ENCODE measurements around the gene DNAI2. TPM values are rescaled to one million over a fixed set of nuclear protein-coding genes. Genes with fewer than 3 reads are reported as not detected.
"Not testable (repeated sequence)": the region's sequence is repeated elsewhere in the genome, so short reads cannot be mapped to it uniquely, and the experiment has no call there.

Gene DNAI2
- total and polyA plus RNA-seq, 4 donors = 4.1 to 14.2 (median 6.7) TPM

GRCh38 chr17:74259667-74260524 lies 14.1 kb upstream of the DNAI2 start:
- H3K4me1 ChIP-seq (ENCODE audit: control insufficient read depth in 5 of 5, insufficient read depth in 5 of 5, low read length in 5 of 5) = no peaks in the 10 kb centered on the region
- H3K4me3 ChIP-seq = no peak overlapping the region
- no peak for ATAC-seq (ENCODE audit: insufficient read depth, low FRiP score)
- H3K36me3 ChIP-seq (ENCODE audit: control insufficient read depth in 4 of 4, insufficient read depth in 4 of 4, low read length in 4 of 4) = peaks cover 0 to 2% (median 0%) of the 10 kb centered on the region in 4 donors
- 80 to 85% methylated on average over 21 of the region's 21 CpGs for WGBS, 2 donors
- H3K27me3 ChIP-seq (ENCODE audit: control insufficient read depth in 3 of 3, insufficient read depth in 3 of 3, low read length in 2 of 3) = no peaks in the 10 kb centered on the region
- H3K27ac ChIP-seq (ENCODE audit: low read depth in 1 of 2, low read length in 1 of 2) = no peak overlapping the region
- no peak for DNase-seq
- no peak overlapping the region for H3K9ac ChIP-seq (ENCODE audit: insufficient read depth in 1 of 2, low read length in 2 of 2)
- TF ChIP-seq, protein P1, sequence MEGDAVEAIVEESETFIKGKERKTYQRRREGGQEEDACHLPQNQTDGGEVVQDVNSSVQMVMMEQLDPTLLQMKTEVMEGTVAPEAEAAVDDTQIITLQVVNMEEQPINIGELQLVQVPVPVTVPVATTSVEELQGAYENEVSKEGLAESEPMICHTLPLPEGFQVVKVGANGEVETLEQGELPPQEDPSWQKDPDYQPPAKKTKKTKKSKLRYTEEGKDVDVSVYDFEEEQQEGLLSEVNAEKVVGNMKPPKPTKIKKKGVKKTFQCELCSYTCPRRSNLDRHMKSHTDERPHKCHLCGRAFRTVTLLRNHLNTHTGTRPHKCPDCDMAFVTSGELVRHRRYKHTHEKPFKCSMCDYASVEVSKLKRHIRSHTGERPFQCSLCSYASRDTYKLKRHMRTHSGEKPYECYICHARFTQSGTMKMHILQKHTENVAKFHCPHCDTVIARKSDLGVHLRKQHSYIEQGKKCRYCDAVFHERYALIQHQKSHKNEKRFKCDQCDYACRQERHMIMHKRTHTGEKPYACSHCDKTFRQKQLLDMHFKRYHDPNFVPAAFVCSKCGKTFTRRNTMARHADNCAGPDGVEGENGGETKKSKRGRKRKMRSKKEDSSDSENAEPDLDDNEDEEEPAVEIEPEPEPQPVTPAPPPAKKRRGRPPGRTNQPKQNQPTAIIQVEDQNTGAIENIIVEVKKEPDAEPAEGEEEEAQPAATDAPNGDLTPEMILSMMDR (IDR thresholded peaks at IDR 0.05; ENCODE audit: control extremely low read depth, extremely low read depth) = no peak
- H3K9me3 ChIP-seq (ENCODE audit: control insufficient read depth in 4 of 4, insufficient read depth in 3 of 4, low read length in 3 of 4) = peaks cover 0 to 1% (median 0%) of the 10 kb centered on the region in 4 donors

DNA sequence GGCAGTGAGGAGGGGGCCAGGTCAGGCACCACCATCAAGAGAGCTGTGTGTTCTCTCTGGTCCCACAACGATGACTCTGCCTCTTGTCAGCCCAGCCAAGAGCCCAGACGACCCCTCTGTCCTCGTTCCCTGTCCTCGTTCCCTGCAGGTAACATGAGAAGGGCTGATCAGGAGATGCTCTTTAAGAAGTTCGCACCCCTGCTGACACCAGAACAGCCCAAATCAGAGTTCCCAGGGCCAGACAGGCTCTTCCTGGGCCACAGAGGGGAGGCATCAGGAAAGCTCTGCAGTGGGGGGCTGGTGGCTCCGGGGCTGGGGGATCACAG lies 13.5 kb upstream of the DNAI2 start:
- ATAC-seq (ENCODE audit: insufficient read depth, low FRiP score) = no peak

DNA sequence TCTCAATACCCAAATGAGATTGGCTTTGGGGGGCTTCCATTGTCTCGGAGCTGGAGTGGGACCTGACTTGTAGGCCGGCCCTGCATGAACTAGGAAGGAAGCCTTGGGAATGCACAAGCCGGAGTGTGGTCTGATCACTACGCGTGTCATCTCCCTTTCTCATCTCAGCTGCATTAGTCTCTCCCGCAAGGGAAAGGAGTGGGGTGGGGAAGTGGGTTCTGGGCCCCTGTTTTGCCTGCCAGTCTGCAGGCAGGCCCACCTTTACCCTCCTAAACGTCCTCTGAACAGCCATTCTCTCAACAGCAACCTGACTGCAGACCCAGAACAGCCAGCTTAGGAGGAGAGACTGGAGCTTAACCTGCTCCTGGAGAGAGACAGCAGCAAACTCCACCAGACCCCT lies 11.4 kb upstream of the DNAI2 start:
- TF ChIP-seq, protein P1 (IDR thresholded peaks at IDR 0.05; ENCODE audit: control extremely low read depth, extremely low read depth) = no peak
- Histone ChIP-seq H3K36me3 (ENCODE audit: control insufficient read depth in 4 of 4, insufficient read depth in 4 of 4, low read length in 4 of 4) (peaks cover 0 to 2% (median 0%) of the 10 kb centered on the region in 4 donors), H3K27ac (ENCODE audit: low read depth in 1 of 2, low read length in 1 of 2) (no peak overlapping the region), H3K4me1 (ENCODE audit: control insufficient read depth in 5 of 5, insufficient read depth in 5 of 5, low read length in 5 of 5) (no peaks in the 10 kb centered on the region), H3K4me3 (no peak overlapping the region), H3K9me3 (ENCODE audit: control insufficient read depth in 4 of 4, insufficient read depth in 3 of 4, low read length in 3 of 4) (peaks cover 0 to 1% (median 0%) of the 10 kb centered on the region in 4 donors), H3K9ac (ENCODE audit: insufficient read depth in 1 of 2, low read length in 2 of 2) (no peak overlapping the region), H3K27me3 (ENCODE audit: control insufficient read depth in 3 of 3, insufficient read depth in 3 of 3, low read length in 2 of 3) (no peaks in the 10 kb centered on the region)
- ATAC-seq (ENCODE audit: insufficient read depth, low FRiP score) = no peak
- WGBS, 2 donors = 89 to 92% methylated on average over 7 of the region's 7 CpGs
- no peak for DNase-seq

More for the DNA sequence above, 13.5 kb upstream of the DNAI2 start:
- WGBS, 2 donors = 72 to 78% methylated on average over 6 of the region's 6 CpGs
- TF ChIP-seq, protein P1 (IDR thresholded peaks at IDR 0.05; ENCODE audit: control extremely low read depth, extremely low read depth) = no peak
- no peak overlapping the region for H3K9ac ChIP-seq (ENCODE audit: insufficient read depth in 1 of 2, low read length in 2 of 2)
- no peaks in the 10 kb centered on the region for H3K4me1 ChIP-seq (ENCODE audit: control insufficient read depth in 5 of 5, insufficient read depth in 5 of 5, low read length in 5 of 5)
- DNase-seq = no peak
- H3K9me3 ChIP-seq (ENCODE audit: control insufficient read depth in 4 of 4, insufficient read depth in 3 of 4, low read length in 3 of 4) = peaks cover 0 to 1% (median 0%) of the 10 kb centered on the region in 4 donors
- H3K36me3 ChIP-seq (ENCODE audit: control insufficient read depth in 4 of 4, insufficient read depth in 4 of 4, low read length in 4 of 4) = peaks cover 0 to 2% (median 0%) of the 10 kb centered on the region in 4 donors
- no peaks in the 10 kb centered on the region for H3K27me3 ChIP-seq (ENCODE audit: control insufficient read depth in 3 of 3, insufficient read depth in 3 of 3, low read length in 2 of 3)
- H3K27ac ChIP-seq (ENCODE audit: low read depth in 1 of 2, low read length in 1 of 2) = no peak overlapping the region
- H3K4me3 ChIP-seq = no peak overlapping the region

DNA sequence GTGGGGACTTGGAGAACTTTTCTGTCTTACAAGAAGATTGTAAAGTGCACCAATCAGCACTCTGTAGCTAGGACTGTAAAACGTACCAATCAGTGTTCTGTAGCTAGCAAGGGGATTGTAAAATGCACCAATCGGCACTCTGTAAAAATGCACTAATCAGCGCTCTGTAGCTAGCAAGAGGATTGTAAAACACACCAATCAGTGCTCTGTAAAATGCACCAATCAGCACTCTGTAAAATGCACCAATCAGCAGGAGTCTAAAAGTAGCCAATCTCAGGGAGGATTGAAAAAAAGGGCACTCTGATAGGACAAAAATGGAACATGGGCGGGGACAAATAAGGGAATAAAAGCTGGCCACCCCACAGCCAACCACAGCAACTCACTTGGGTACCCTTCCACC lies 7.0 kb upstream of the DNAI2 start:
- 82 to 94% methylated on average over 4 of the region's 4 CpGs for WGBS, 2 donors
- not testable (repeated sequence) for ATAC-seq (ENCODE audit: insufficient read depth, low FRiP score); H3K4me1 ChIP-seq (ENCODE audit: control insufficient read depth in 5 of 5, insufficient read depth in 5 of 5, low read length in 5 of 5); H3K27ac ChIP-seq (ENCODE audit: low read depth in 1 of 2, low read length in 1 of 2); DNase-seq; H3K9me3 ChIP-seq (ENCODE audit: control insufficient read depth in 4 of 4, insufficient read depth in 3 of 4, low read length in 3 of 4); H3K4me3 ChIP-seq; H3K27me3 ChIP-seq (ENCODE audit: control insufficient read depth in 3 of 3, insufficient read depth in 3 of 3, low read length in 2 of 3); H3K9ac ChIP-seq (ENCODE audit: insufficient read depth in 1 of 2, low read length in 2 of 2); H3K36me3 ChIP-seq (ENCODE audit: control insufficient read depth in 4 of 4, insufficient read depth in 4 of 4, low read length in 4 of 4)

All from lung (tissue), 12 donors.